HepG2 (cell line): ENCODE results near the gene CA9. TPM values are rescaled to one million over a fixed set of nuclear protein-coding genes. Genes with fewer than 3 reads are reported as not detected.

Source experiments
- GABPB1 ChIP-seq: IDR thresholded peaks from 2 replicates; pipeline ENCODE4 v1.6.1; 2016; ENCODE audit warnings: mild to moderate bottlenecking, missing genetic modification reagents, moderate library complexity, missing compliant biosample characterization
- HIVEP1 ChIP-seq: sonication (generic); formaldehyde crosslinking; IDR thresholded peaks from 2 replicates; pipeline ENCODE4 v1.4.0; 2020; ENCODE audit warnings: mild to moderate bottlenecking, missing genetic modification reagents
- POLR2AphosphoS5 ChIP-seq: IDR thresholded peaks from 2 replicates; pipeline ENCODE4 v1.6.1; 2012; ENCODE audit warnings: low read depth, low read length
- RXRA ChIP-seq: sonication (generic); formaldehyde crosslinking; IDR thresholded peaks from 2 replicates; pipeline ENCODE4 v1.5.1; 2020; ENCODE audit warnings: missing genetic modification reagents
- STAG1 ChIP-seq: sonication (generic); formaldehyde crosslinking; IDR thresholded peaks from 2 replicates; pipeline ENCODE4 v1.4.0; 2020; ENCODE audit warnings: missing genetic modification reagents
- TEAD3 ChIP-seq: optimal IDR thresholded peaks from 2 replicates; pipeline ENCODE3; 2016; ENCODE audit warnings: borderline replicate concordance
- TGIF2 ChIP-seq: IDR thresholded peaks from 2 replicates; pipeline ENCODE4 v1.6.1; 2016; ENCODE audit warnings: control low read depth, missing compliant biosample characterization
- ZNF160 ChIP-seq: sonication (generic); formaldehyde crosslinking; IDR thresholded peaks from 2 replicates; pipeline ENCODE4 v1.8.0; 2022; ENCODE audit warnings: mild to moderate bottlenecking, inconsistent platforms, missing genetic modification reagents
- ZNF343 ChIP-seq: sonication (generic); formaldehyde crosslinking; IDR thresholded peaks from 2 replicates; pipeline ENCODE4 v1.4.0; 2020; ENCODE audit warnings: mild to moderate bottlenecking, missing genetic modification reagents
- ZNF605 ChIP-seq: sonication (generic); formaldehyde crosslinking; IDR thresholded peaks from 2 replicates; pipeline ENCODE4 v1.8.0; 2022; ENCODE audit warnings: mild to moderate bottlenecking, missing genetic modification reagents
- ZNF703 ChIP-seq: sonication (generic); formaldehyde crosslinking; IDR thresholded peaks from 2 replicates; pipeline ENCODE4 v1.5.1; 2020; ENCODE audit warnings: missing genetic modification reagents, mild to moderate bottlenecking, moderate library complexity, borderline replicate concordance
- ZSCAN9 ChIP-seq: IDR thresholded peaks from 2 replicates; pipeline ENCODE4 v1.6.1; 2016; ENCODE audit warnings: borderline replicate concordance
- polyA plus RNA-seq, 8 experiments: library from polyadenylated mRNA; depleted of rRNA in 3 of 8; stranded (reverse) in 7 of 8; unstranded in 1 of 8; fragments of >200 nt; fragmentation: Illumina TruSeq in 4 of 8; extraction: Trizol in 4 of 8; gene quantifications; 2 replicates each; pipeline versions ENCODE4 v1.2.1 to v1.2.3, GENCODE V29; 2011 to 2016; ENCODE audit warnings: low read depth in 4 of 8, missing spikeins in 1 of 8, mixed read lengths in 1 of 8; ENCODE audit not compliant: insufficient read depth in 1 of 8
- total RNA-seq, 5 experiments: library from RNA; depleted of rRNA; stranded (reverse); fragments of >200 nt; fragmentation: Illumina TruSeq; extraction: Trizol; gene quantifications; 2 replicates each; pipeline ENCODE4 v1.2.3, GENCODE V29; 2016; ENCODE audit warnings: low read depth in 1 of 5
- TF ChIP-seq, protein P1 (sequence below): sonication (generic); formaldehyde crosslinking; IDR thresholded peaks from 2 replicates; pipeline ENCODE4 v1.4.0; 2020; ENCODE audit warnings: missing genetic modification reagents
- TF ChIP-seq, protein P2 (sequence below): sonication (generic); formaldehyde crosslinking; IDR thresholded peaks from 2 replicates; pipeline ENCODE4 v1.4.0; 2020; ENCODE audit warnings: low read depth, missing genetic modification reagents
- TF ChIP-seq, protein P3 (sequence below): sonication (generic); formaldehyde crosslinking; IDR thresholded peaks from 2 replicates; pipeline ENCODE4 v1.5.0; 2020; ENCODE audit warnings: missing genetic modification reagents, mild to moderate bottlenecking, borderline replicate concordance
- TF ChIP-seq, protein P4 (sequence below): sonication (generic); formaldehyde crosslinking; IDR thresholded peaks from 2 replicates; pipeline ENCODE4 v1.4.0; 2020; ENCODE audit warnings: missing genetic modification reagents, borderline replicate concordance

Gene CA9
- total and polyA plus RNA-seq, 2 of the 13 experiments (the other 11 are each of a cell fraction or from before 2014, with no cell fraction given) = 0.13 to 152 TPM

DNA sequence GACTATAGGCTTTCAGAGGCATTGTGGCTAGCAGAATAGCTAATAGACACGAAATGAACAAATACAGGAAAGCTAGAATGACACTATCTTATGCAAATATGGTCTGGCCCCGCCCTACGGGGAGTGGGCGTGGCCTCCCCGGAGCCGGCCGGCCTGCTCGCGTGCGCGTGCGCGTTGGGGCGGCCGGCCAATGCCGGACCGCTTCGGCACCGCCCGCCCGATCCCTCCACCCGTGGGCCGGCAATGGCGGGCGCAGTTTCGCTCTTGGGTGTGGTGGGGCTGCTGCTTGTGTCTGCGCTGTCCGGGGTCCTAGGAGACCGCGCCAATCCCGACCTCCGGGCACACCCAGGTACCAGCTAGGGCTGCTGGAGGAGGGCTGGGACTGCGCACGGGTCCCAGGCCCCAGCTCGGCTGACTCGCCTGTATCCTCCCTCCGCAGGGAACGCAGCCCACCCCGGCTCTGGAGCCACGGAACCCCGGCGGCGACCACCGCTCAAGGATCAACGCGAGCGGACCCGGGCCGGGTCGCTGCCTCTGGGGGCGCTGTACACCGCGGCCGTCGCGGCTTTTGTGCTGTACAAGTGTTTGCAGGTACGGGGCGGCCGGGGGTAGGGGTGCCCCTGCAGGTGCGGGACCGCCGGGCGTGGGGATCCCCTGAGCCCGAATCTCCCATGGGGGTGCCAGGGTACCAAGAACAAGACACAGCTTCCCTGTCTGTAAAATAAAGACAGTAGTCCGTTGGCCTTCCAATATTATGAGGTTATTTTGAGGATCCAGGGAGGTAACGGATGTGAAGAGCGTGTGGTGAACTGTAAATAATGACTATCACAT, 15.4 kb upstream of the CA9 start, which contains the start of gene CCDC107 (continued):
- TF ChIP-seq ZSCAN9 (0 out of 2 replicates have a peak, but pooled peaks have one; percentile 15), TEAD3 (no peak), POLR2AphosphoS5 (peak; percentile 73), HIVEP1 (CRISPR knock-in tag) (peak; percentile 88), ZNF343 (CRISPR knock-in tag) (0 out of 2 replicates have a peak, but pooled peaks have one; percentile 9), ZNF160 (CRISPR knock-in tag) (no peak), STAG1 (CRISPR knock-in tag) (peak; percentile 84), TGIF2 (CRISPR knock-in tag) (no peak), GABPB1 (peak; percentile 80; the same call in 1 of the 2 replicates), RXRA (CRISPR knock-in tag) (peak; percentile 71; the same call in 1 of the 2 replicates), ZNF605 (CRISPR knock-in tag) (no peak), ZNF703 (0 out of 2 replicates have a peak, but pooled peaks have one; percentile 28)
- TF ChIP-seq, protein P1, sequence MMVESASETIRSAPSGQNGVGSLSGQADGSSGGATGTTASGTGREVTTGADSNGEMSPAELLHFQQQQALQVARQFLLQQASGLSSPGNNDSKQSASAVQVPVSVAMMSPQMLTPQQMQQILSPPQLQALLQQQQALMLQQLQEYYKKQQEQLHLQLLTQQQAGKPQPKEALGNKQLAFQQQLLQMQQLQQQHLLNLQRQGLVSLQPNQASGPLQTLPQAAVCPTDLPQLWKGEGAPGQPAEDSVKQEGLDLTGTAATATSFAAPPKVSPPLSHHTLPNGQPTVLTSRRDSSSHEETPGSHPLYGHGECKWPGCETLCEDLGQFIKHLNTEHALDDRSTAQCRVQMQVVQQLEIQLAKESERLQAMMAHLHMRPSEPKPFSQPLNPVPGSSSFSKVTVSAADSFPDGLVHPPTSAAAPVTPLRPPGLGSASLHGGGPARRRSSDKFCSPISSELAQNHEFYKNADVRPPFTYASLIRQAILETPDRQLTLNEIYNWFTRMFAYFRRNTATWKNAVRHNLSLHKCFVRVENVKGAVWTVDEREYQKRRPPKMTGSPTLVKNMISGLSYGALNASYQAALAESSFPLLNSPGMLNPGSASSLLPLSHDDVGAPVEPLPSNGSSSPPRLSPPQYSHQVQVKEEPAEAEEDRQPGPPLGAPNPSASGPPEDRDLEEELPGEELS (CRISPR knock-in tag) = peak; percentile 36; the same call in 1 of the 2 replicates
- TF ChIP-seq, protein P2, sequence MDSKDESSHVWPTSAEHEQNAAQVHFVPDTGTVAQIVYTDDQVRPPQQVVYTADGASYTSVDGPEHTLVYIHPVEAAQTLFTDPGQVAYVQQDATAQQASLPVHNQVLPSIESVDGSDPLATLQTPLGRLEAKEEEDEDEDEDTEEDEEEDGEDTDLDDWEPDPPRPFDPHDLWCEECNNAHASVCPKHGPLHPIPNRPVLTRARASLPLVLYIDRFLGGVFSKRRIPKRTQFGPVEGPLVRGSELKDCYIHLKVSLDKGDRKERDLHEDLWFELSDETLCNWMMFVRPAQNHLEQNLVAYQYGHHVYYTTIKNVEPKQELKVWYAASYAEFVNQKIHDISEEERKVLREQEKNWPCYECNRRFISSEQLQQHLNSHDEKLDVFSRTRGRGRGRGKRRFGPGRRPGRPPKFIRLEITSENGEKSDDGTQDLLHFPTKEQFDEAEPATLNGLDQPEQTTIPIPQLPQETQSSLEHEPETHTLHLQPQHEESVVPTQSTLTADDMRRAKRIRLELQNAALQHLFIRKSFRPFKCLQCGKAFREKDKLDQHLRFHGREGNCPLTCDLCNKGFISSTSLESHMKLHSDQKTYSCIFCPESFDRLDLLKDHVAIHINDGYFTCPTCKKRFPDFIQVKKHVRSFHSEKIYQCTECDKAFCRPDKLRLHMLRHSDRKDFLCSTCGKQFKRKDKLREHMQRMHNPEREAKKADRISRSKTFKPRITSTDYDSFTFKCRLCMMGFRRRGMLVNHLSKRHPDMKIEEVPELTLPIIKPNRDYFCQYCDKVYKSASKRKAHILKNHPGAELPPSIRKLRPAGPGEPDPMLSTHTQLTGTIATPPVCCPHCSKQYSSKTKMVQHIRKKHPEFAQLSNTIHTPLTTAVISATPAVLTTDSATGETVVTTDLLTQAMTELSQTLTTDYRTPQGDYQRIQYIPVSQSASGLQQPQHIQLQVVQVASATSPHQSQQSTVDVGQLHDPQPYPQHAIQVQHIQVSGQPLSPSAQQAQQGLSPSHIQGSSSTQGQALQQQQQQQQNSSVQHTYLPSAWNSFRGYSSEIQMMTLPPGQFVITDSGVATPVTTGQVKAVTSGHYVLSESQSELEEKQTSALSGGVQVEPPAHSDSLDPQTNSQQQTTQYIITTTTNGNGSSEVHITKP = 0 out of 2 replicates have a peak, but pooled peaks have one; percentile 18
- TF ChIP-seq, protein P3, sequence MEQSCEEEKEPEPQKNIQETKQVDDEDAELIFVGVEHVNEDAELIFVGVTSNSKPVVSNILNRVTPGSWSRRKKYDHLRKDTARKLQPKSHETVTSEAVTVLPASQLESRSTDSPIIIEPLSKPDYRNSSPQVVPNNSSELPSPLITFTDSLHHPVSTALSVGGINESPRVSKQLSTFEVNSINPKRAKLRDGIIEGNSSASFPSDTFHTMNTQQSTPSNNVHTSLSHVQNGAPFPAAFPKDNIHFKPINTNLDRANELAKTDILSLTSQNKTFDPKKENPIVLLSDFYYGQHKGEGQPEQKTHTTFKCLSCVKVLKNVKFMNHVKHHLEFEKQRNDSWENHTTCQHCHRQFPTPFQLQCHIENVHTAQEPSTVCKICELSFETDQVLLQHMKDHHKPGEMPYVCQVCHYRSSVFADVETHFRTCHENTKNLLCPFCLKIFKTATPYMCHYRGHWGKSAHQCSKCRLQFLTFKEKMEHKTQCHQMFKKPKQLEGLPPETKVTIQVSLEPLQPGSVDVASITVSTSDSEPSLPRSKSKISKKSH (CRISPR knock-in tag) = peak; percentile 37
- TF ChIP-seq, protein P4, sequence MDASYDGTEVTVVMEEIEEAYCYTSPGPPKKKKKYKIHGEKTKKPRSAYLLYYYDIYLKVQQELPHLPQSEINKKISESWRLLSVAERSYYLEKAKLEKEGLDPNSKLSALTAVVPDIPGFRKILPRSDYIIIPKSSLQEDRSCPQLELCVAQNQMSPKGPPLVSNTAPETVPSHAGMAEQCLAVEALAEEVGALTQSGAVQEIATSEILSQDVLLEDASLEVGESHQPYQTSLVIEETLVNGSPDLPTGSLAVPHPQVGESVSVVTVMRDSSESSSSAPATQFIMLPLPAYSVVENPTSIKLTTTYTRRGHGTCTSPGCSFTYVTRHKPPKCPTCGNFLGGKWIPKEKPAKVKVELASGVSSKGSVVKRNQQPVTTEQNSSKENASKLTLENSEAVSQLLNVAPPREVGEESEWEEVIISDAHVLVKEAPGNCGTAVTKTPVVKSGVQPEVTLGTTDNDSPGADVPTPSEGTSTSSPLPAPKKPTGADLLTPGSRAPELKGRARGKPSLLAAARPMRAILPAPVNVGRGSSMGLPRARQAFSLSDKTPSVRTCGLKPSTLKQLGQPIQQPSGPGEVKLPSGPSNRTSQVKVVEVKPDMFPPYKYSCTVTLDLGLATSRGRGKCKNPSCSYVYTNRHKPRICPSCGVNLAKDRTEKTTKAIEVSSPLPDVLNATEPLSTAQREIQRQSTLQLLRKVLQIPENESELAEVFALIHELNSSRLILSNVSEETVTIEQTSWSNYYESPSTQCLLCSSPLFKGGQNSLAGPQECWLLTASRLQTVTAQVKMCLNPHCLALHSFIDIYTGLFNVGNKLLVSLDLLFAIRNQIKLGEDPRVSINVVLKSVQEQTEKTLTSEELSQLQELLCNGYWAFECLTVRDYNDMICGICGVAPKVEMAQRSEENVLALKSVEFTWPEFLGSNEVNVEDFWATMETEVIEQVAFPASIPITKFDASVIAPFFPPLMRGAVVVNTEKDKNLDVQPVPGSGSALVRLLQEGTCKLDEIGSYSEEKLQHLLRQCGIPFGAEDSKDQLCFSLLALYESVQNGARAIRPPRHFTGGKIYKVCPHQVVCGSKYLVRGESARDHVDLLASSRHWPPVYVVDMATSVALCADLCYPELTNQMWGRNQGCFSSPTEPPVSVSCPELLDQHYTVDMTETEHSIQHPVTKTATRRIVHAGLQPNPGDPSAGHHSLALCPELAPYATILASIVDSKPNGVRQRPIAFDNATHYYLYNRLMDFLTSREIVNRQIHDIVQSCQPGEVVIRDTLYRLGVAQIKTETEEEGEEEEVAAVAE (CRISPR knock-in tag) = no peak
